ENCODE results near the gene ACO2.
"Not testable (repeated sequence)": the region's sequence is repeated elsewhere in the genome, so short reads cannot be mapped to it uniquely, and the experiment has no call there.

ACO2 gene

DNA sequence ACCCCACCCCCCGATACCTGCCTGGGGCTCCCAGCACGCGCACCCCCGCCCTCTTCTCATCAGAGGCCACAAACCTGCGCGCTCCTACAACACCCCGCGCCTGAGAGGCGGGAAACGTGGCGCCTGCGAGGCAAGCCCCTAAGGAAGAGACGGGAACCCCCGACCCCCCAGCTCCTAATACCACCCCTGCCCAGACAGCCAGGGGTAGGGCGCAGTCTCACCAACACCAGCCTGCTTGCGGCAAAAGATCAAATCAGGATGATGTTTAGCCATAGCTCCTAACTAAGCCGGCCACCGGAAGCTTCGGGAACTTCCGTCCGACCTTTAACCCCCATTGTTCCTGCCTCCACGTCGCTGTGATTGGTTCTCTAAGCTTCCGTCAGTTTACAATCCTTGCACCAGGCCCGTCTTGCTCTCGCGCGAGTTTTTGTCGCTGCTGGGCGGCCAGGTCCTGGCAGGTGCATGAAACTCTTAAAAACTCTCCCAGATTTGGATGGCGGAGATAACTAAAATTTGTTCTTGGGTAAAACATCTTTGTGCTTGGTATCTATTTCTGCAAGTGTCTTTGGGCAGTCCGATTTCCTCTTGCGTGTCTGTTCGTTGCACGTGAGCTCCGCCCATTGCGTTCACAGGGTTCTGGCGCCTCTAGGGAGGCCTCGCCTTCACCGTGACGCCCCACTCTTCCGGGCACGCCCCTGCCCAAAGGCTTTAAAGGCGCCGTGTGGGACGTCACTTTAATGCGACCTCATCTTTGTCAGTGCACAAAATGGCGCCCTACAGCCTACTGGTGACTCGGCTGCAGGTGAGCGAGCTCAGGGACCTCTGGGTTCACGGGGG lies at the start of gene ACO2, which contains the start of gene PHF5A:
ACO2 (plus strand) TSS at position 737 of the 837 bp plus-strand sequence; CDS start at position 767, 30 bp downstream.
PHF5A (minus strand) TSS at position 312 of the 837 bp plus-strand sequence; CDS start at position 273, 39 bp downstream.
- peak; percentile 98 for DNase-seq (ENCODE audit: low read depth)

DNA sequence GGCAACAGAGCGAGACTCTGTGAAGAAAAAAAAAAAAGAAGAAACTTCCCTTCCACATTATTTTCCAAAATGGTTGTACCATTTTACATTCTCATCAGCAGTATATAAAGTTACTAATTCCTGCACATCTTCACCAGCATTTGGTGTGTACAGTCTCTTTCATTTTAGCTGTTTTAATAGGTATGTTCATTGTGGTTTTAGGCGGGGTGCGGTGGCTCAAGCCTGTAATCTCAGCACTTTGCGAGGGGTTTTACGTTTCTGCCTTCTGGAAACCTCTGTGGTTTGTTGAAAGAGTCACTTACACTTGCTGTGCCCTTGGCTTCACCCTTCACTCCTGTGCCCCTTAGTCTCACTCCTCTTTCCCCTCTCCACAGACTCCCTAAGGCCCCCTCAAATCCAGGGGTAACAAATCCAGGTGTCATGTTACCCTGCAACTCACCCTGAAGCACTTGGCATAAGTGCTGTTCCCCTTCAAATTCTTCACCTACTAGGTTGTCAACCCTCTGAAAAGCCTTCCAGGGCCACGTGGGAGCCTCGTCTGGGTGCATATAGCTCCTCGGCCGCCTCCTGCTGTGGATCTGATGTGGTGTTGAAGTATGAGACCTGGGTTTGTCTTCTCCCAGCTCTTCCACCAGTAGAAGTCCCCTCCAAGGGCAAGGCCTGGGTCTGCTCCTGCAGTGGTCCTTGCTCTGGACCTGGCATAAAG lies 43.1 kb upstream of the ACO2 start:
- no peak for DNase-seq (ENCODE audit: low read depth)

- no peak for DNase-seq (ENCODE audit: low read depth)
Observed at GRCh38 chr22:41429232-41429950, 39.5 kb upstream of the ACO2 start.

- no peak for DNase-seq (ENCODE audit: low read depth)
Observed at GRCh38 chr22:41429951-41430332, 39.0 kb upstream of the ACO2 start.

DNA sequence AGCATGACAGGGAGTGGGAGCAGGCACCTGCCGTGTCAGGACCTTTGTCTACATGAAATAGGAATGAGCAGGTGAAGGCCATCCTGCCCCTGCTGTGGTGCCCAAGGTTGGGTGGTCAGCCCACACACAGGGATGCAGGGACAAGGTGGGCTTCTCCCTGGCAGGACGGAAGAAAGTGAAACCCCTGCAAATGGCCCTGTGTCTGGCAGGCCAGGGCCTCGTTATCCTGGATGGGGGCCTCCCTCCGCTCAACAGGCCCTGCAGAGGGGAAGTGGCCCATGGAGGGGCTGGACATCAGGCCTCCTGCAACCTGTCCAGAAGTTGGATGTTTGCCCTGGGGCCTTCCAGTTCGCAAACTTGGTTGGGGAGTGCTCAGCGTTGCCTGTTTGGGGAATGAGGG lies 37.3 kb upstream of the ACO2 start:
- DNase-seq (ENCODE audit: low read depth) = no peak

DNA sequence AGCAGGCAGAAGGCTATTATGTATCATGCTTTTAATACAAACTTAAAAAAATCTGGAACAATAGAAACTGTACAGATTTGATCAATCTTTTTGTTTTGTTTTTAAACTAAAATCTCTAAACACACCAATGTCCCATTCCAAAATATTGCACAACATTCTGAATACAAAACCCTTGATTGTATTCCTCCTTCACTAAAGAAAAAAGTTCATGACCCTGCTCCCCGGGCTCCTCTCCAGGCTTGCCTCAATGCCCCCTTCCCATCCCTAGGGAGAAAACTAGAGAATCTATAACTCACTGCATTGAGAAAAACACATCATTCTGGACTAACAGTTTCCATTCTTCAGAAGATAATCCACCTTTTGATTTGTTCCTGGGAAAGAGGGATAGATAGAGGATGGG lies 35.4 kb upstream of the ACO2 start:
- DNase-seq (ENCODE audit: low read depth) = not testable (repeated sequence)

- DNase-seq (ENCODE audit: low read depth) = not testable (repeated sequence)
Observed at GRCh38 chr22:41434361-41435003, 34.4 kb upstream of the ACO2 start.

DNA sequence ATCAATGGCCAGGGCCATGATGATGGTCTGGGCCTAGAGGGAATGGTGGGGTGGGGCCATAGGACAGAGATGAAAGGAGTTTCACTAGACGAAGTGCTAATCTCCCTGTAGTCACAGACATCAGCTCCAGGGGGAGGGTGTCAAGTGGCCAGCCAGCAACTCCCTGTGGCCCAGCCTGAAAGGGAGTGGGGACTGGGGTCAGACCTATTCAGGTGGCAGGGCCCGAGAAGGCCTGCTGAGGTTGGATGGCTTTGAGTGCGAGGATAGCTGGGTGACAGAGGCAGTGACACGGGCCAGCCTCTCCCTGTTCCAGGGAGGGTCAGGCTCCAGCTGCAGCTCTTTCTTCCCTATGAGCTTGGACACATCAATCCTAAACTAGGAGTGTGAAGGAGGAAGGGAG lies 33.4 kb upstream of the ACO2 start:
- DNase-seq (ENCODE audit: low read depth) = no peak

GRCh38 chr22:41436322-41437113 lies 32.4 kb upstream of the ACO2 start:
- DNase-seq (ENCODE audit: low read depth) = no peak

- DNase-seq (ENCODE audit: low read depth) = no peak
Observed at GRCh38 chr22:41437198-41437597, 31.7 kb upstream of the ACO2 start.

DNA sequence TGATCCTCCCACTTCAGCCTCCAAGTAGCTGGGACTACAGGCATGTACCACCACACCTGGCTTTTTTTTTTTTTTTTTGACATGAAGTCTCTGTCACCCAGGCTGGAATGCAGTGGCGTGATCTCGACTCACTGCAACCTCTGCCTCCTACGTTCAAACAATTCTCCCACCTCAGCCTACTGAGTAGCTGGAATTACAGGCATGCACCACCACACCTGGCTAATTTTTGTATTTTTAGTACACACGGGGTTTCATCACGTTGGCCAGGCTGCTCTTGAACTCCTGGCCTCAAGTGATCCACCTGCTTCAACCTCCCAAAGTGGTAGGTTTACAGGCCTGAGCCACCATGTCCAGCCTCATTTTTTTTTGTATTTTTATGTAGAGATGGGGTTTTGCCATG lies 28.4 kb upstream of the ACO2 start:
- not testable (repeated sequence) for DNase-seq (ENCODE audit: low read depth)

- DNase-seq (ENCODE audit: low read depth) = no peak
Observed at GRCh38 chr22:41442240-41442792, 26.6 kb upstream of the ACO2 start.

- DNase-seq (ENCODE audit: low read depth) = peak; percentile 81
Observed at GRCh38 chr22:41444360-41445128, 24.4 kb upstream of the ACO2 start.

DNA sequence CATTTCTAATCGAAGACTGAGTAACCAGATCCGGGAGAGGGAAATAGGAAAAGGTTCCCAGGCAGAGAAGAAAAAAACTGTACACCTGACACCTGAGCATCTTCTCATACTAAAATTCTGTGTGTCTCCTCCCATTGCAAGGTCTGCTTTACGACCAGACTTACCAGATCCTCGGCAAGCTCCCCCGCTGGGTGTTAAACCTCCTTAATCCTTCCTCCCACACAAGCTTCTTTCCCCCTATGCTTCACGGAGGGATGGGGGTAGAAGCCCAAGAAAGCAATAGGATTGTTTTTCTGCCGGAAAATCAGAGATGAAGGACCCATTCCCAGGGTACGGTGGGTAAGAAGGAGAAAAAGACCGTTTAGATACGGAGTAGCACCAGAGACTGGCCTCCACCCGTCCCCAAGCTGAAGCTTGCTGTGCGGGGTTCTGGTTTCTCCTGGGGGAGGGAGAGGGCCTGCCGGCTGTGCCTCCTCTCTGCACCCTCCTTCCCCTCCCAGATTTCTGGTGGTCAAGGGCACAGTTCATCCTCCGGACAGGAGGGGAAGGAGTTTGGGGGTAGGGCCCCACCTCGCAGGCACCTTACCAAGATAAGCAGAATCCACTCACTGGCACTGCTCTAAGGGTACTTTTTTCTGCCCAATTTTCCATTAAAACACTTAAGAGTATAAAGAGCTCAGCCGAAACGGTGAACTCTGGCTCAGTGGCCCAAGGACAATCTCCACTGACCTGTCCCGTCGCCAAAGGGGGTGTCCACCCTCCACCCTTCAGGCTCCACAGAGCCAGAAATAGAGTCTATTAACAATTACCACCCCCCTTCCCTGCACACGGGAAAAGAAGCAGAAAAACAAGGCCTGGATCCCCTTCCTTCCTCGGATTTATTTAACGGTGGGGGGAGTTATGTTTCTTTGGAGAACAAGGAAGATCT lies 23.5 kb upstream of the ACO2 start:
- peak; percentile 3 for DNase-seq (ENCODE audit: low read depth)

GRCh38 chr22:41446057-41446501 lies 22.8 kb upstream of the ACO2 start:
- DNase-seq (ENCODE audit: low read depth) = no peak

DNA sequence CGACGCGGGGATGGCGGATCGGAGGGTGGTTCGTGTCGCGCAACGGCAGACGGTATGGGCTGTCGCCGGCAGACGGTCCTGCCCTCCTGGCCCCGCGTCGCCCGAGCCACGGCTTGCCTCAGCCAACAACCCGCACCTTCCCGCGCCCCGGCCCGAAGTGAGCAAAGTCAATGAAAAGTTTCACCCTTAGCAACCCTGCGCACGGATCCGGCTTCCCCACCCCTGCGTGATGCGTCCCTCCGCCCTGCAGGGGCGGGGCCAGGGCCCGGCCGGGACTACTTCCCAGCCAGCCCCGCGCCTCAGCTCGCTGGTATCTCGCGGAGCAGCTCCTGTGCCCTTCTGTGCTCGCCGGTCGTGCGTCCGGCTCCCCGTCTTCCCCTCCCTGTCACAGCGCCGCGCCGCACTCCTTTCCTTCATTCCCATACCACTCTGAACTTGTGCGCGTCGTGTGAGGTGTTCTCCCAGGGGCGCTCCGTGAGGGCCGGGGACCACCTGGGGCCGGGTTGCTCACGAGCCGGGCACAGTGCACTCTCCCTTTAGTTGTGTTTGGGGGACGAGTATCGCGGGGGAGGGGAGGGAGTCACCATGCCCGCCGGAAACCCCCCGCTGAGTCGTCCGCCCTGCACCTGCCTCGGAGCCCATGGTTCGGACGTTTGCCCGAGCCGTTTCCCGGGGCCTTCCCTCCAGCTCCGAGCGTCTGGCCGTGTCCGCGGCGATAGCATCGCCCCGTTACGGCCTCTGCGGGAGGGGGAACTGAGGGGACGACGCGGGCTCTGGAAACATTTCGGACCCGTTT lies 22.1 kb upstream of the ACO2 start, which contains the start of gene TOB2:
TOB2 (minus strand) TSS at position 163 of the 796 bp plus-strand sequence. CDS start 9,456 bp downstream, outside the sequence.
- DNase-seq (ENCODE audit: low read depth) = peak; percentile 90

DNA sequence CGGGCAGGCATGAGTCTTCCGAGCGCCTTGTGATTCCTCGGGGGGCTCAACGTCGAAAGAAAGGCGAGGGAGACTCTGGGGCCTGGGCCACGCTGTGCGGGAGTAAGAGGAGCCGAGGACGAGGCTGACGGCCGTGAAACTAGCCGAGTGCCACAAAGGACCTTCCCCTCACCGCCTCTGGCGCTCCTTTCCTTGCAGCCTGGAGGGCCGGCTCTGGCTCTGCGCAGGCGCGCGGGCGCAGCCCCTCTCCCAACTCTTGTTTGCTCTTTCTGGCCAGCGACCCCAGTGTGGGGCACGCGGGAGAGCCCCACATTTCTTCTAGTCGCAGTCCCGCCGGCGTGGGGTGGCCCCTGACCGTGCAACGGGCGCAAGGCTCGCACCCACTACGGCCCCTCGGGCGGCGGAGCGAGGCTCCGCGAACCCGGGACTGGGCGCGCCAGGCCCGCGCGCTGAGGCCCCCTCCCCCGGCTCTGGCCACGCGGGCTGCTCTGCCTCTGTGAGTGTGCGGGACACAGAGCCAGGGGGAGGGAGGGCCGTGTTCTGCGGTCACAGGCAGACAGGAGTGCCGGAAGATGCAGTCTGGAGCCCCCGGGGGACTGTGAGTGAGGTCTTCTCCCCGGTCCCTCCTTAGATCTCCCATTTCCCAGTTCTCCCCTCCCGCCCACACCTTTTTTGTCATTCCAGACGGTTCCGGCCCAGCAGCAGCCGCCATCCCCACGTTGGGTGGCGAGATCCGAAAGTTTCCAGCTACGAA lies 21.3 kb upstream of the ACO2 start:
- DNase-seq (ENCODE audit: low read depth) = peak; percentile 36

Measured in stimulated activated CD4-positive, alpha-beta T cell treated with anti-CD3 and anti-CD28 coated beads, Interleukin-2, amount 100 ng/mL, for 4 hours (primary cell).